Liver (tissue), 9 donors: ENCODE measurements around the gene SLC26A9. TPM values are rescaled to one million over a fixed set of nuclear protein-coding genes. Genes with fewer than 3 reads are reported as not detected.

ENCODE experiments used
- DNase-seq: peaks from one replicate; pipeline ENCODE4 v3.0.0-alpha.2; 2017; ENCODE audit warnings: low spot score
- H3K27ac ChIP-seq, 2 donors: one replicate each; pipeline ENCODE4 v1.7.0; 2013; ENCODE audit warnings: inconsistent platforms in 2 of 2, low read length in 2 of 2, control low read depth in 1 of 2, low read depth in 1 of 2, mild to moderate bottlenecking in 1 of 2
- H3K27me3 ChIP-seq, 4 donors: one replicate each; pipeline versions ENCODE4 v1.6.1 to v1.7.0; 2013; ENCODE audit warnings: low read length in 3 of 4, inconsistent platforms in 1 of 4, mild to moderate bottlenecking in 1 of 4, moderate library complexity in 1 of 4; ENCODE audit not compliant: control insufficient read depth in 4 of 4, insufficient read depth in 4 of 4
- H3K36me3 ChIP-seq, 4 donors: one replicate each; pipeline versions ENCODE4 v1.6.1 to v1.7.0; 2013; ENCODE audit warnings: low read length in 3 of 4, mild to moderate bottlenecking in 3 of 4, low read depth in 1 of 4, moderate library complexity in 1 of 4; ENCODE audit not compliant: control insufficient read depth in 4 of 4, insufficient read depth in 3 of 4
- H3K4me1 ChIP-seq, 4 donors: one replicate each; pipeline versions ENCODE4 v1.6.1 to v1.7.0; 2013; ENCODE audit warnings: low read length in 3 of 4, mild to moderate bottlenecking in 3 of 4, moderate library complexity in 1 of 4; ENCODE audit not compliant: control insufficient read depth in 4 of 4, insufficient read depth in 4 of 4
- H3K4me3 ChIP-seq, 3 donors: one replicate each; pipeline versions ENCODE4 v1.6.1 to v1.7.0; 2013; ENCODE audit warnings: low read length in 3 of 3, control low read depth in 1 of 3, low read depth in 1 of 3, mild to moderate bottlenecking in 1 of 3
- H3K9ac ChIP-seq, 2 donors: one replicate each; pipeline ENCODE4 v1.7.0; 2013; ENCODE audit warnings: low read length in 2 of 2, mild to moderate bottlenecking in 2 of 2, moderate library complexity in 2 of 2, control low read depth in 1 of 2, low read depth in 1 of 2
- H3K9me3 ChIP-seq, 4 donors: one replicate each; pipeline versions ENCODE4 v1.6.1 to v1.7.0; 2013; ENCODE audit warnings: low read length in 3 of 4; ENCODE audit not compliant: control insufficient read depth in 4 of 4
- EGR1 ChIP-seq, 2 donors: IDR thresholded peaks; 2 replicates each; pipeline ENCODE4 v1.6.1; 2016 to 2018; ENCODE audit warnings: antibody characterized with exemption in 2 of 2, low read depth in 2 of 2
- FOXA1 ChIP-seq: IDR thresholded peaks from 2 replicates; pipeline ENCODE4 v1.6.1; 2016; ENCODE audit warnings: antibody characterized with exemption
- FOXA2 ChIP-seq: IDR thresholded peaks from 2 replicates; pipeline ENCODE4 v1.6.1; 2016; ENCODE audit warnings: antibody characterized with exemption
- GABPA ChIP-seq, 2 donors: IDR thresholded peaks in 1 of 2; conservative IDR thresholded peaks in 1 of 2; 2 replicates each; pipeline ENCODE4 v1.6.1; 2016; ENCODE audit warnings: antibody characterized with exemption in 2 of 2, mild to moderate bottlenecking in 1 of 2, moderate library complexity in 1 of 2
- HNF4A ChIP-seq, 2 donors: conservative IDR thresholded peaks; 2 replicates each; pipeline ENCODE4 v1.6.1; 2016; ENCODE audit warnings: antibody characterized with exemption in 2 of 2, mild to moderate bottlenecking in 2 of 2
- HNF4G ChIP-seq: IDR thresholded peaks from 2 replicates; pipeline ENCODE4 v1.6.1; 2016; ENCODE audit warnings: antibody characterized with exemption
- JUND ChIP-seq, 2 donors: IDR thresholded peaks; 2 replicates each; pipeline ENCODE4 v1.6.1; 2016; ENCODE audit warnings: antibody characterized with exemption in 2 of 2
- NR2F2 ChIP-seq: IDR thresholded peaks from 2 replicates; pipeline ENCODE4 v1.6.1; 2016; ENCODE audit warnings: antibody characterized with exemption
- RXRA ChIP-seq, 2 donors: IDR thresholded peaks; 2 replicates each; pipeline ENCODE4 v1.6.1; 2017 to 2018; ENCODE audit warnings: antibody characterized with exemption in 2 of 2, mild to moderate bottlenecking in 1 of 2
- SP1 ChIP-seq: IDR thresholded peaks from 2 replicates; pipeline ENCODE4 v1.6.1; 2018; ENCODE audit warnings: antibody characterized with exemption, mild to moderate bottlenecking
- TAF1 ChIP-seq: conservative IDR thresholded peaks from 2 replicates; pipeline ENCODE4 v1.6.1; 2016; ENCODE audit warnings: antibody characterized with exemption, mild to moderate bottlenecking
- YY1 ChIP-seq: IDR thresholded peaks from 2 replicates; pipeline ENCODE4 v1.6.1; 2016; ENCODE audit warnings: antibody characterized with exemption, mild to moderate bottlenecking
- WGBS: extraction: QIAGEN DNeasy Blood & Tissue Kit; methylation state at CpG from one replicate; pipeline ENCODE4 v1.1.7; 2013; 5-methylcytosine and 5-hydroxymethylcytosine counted together
- polyA plus RNA-seq, 2 donors: library from polyadenylated mRNA; stranded (reverse) in 1 of 2; unstranded in 1 of 2; fragments of 200-250 nt in 1 of 2; fragments of >200 nt in 1 of 2; fragmentation: Nextera tagmentation in 1 of 2; extraction: Ambion mirVana in 1 of 2; gene quantifications; one replicate each; pipeline versions ENCODE4 v1.2.1 to v1.2.3, GENCODE V29; 2013 to 2015
- total RNA-seq, 2 donors: library from RNA; depleted of rRNA; stranded (reverse); fragments of >200 nt; gene quantifications; one replicate each; pipeline ENCODE4 v1.2.3, GENCODE V29; 2014
- TF ChIP-seq, protein P1 (sequence below): IDR thresholded peaks from 2 replicates; pipeline ENCODE4 v1.6.1; 2016; ENCODE audit warnings: antibody characterized with exemption, mild to moderate bottlenecking
- TF ChIP-seq, protein P2 (sequence below): IDR thresholded peaks from 2 replicates; pipeline ENCODE4 v1.6.1; 2016; ENCODE audit warnings: antibody characterized with exemption
- TF ChIP-seq, protein P3 (sequence below): IDR thresholded peaks from 2 replicates; pipeline ENCODE4 v1.6.1; 2016; ENCODE audit warnings: antibody characterized with exemption
- TF ChIP-seq, protein P4 (sequence below): fragments of 150-350 bp; IDR thresholded peaks from 2 replicates; pipeline ENCODE4 v1.5.1; 2017; ENCODE audit warnings: improper control_type of control experiment, low read depth, low read length; ENCODE audit not compliant: missing input control
- TF ChIP-seq, protein P5 (sequence below): IDR thresholded peaks from 2 replicates; pipeline ENCODE4 v1.6.1; 2016; ENCODE audit warnings: antibody characterized with exemption
- donor health status: healthy.
- donor health status: healthy.
- donor health status: healthy.
- donor health status: healthy.
- donor health status: healthy.

The SLC26A9 gene
- total and polyA plus RNA-seq, 4 donors: not detected

DNA sequence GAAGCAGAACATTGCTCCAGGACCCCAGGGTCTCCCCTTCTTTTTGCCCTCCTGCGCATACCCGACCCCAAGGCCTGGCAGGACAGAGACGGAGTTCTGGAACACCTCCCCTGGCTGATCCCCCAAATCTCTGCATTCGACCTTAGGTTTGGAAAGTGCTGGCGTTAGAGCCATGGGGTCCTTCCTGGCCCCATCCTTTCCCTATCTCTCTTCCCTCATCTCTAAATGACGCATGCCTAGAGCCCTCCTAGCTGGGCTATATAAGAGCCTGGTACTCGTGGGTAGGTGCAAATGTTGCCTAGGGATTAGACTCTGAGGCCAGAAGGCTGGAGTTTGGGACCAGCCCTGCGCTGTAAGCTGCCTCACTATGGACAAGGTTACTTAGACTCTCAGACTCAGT, 16.6 kb downstream of the SLC26A9 start:
- Histone ChIP-seq H3K27me3 (no peaks in the 10 kb centered on the region), H3K36me3 (no peaks in the 10 kb centered on the region), H3K9ac (no peak overlapping the region), H3K4me1 (no peaks in the 10 kb centered on the region), H3K9me3 (no peaks in the 10 kb centered on the region), H3K4me3 (no peak overlapping the region), H3K27ac (no peak overlapping the region)
- WGBS: 88% methylated on average over 8 of the region's 8 CpGs
- DNase-seq: no peak
- TF ChIP-seq, protein P1, sequence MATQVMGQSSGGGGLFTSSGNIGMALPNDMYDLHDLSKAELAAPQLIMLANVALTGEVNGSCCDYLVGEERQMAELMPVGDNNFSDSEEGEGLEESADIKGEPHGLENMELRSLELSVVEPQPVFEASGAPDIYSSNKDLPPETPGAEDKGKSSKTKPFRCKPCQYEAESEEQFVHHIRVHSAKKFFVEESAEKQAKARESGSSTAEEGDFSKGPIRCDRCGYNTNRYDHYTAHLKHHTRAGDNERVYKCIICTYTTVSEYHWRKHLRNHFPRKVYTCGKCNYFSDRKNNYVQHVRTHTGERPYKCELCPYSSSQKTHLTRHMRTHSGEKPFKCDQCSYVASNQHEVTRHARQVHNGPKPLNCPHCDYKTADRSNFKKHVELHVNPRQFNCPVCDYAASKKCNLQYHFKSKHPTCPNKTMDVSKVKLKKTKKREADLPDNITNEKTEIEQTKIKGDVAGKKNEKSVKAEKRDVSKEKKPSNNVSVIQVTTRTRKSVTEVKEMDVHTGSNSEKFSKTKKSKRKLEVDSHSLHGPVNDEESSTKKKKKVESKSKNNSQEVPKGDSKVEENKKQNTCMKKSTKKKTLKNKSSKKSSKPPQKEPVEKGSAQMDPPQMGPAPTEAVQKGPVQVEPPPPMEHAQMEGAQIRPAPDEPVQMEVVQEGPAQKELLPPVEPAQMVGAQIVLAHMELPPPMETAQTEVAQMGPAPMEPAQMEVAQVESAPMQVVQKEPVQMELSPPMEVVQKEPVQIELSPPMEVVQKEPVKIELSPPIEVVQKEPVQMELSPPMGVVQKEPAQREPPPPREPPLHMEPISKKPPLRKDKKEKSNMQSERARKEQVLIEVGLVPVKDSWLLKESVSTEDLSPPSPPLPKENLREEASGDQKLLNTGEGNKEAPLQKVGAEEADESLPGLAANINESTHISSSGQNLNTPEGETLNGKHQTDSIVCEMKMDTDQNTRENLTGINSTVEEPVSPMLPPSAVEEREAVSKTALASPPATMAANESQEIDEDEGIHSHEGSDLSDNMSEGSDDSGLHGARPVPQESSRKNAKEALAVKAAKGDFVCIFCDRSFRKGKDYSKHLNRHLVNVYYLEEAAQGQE: no peak
- TF ChIP-seq, protein P2, sequence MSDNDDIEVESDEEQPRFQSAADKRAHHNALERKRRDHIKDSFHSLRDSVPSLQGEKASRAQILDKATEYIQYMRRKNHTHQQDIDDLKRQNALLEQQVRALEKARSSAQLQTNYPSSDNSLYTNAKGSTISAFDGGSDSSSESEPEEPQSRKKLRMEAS: no peak
- TF ChIP-seq RXRA (IDR thresholded peaks at IDR 0.05) (no peak), EGR1 (IDR thresholded peaks at IDR 0.05; ENCODE audit: low read depth in 2 of 2) (no peak)

DNA sequence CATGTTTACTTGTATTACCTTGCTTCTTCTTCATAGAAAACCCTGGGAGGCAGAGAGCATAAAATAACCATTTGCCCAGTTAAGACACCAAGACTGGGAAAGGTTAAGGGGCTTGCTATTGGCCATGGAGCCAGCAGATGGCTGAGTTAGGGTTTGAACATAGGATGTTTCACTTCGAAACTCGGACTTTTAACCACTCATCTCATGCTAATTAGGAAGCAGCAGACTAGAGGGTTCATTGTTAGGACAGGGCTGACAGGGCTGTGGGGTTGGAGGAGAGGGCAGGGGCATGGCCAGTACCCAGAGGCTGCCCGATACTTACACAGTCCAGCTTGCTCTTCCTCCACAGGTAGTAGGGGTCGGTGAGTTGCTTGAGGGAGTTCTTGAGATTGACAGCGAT, 17.0 kb downstream of the SLC26A9 start:
- Histone ChIP-seq H3K9ac (no peak overlapping the region), H3K27me3 (no peaks in the 10 kb centered on the region), H3K4me1 (no peaks in the 10 kb centered on the region), H3K9me3 (no peaks in the 10 kb centered on the region), H3K36me3 (no peaks in the 10 kb centered on the region), H3K4me3 (no peak overlapping the region), H3K27ac (no peak overlapping the region)
- WGBS: 89% methylated on average over 5 of the region's 5 CpGs
- DNase-seq: no peak
- TF ChIP-seq, protein P1: no peak
- TF ChIP-seq FOXA1 (no peak), SP1 (no peak), GABPA (IDR thresholded peaks at IDR 0.05 in 1 of 2, conservative IDR thresholded peaks at IDR 0.05 in 1 of 2) (no peak)
- TF ChIP-seq, protein P3, sequence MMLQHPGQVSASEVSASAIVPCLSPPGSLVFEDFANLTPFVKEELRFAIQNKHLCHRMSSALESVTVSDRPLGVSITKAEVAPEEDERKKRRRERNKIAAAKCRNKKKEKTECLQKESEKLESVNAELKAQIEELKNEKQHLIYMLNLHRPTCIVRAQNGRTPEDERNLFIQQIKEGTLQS: no peak

DNA sequence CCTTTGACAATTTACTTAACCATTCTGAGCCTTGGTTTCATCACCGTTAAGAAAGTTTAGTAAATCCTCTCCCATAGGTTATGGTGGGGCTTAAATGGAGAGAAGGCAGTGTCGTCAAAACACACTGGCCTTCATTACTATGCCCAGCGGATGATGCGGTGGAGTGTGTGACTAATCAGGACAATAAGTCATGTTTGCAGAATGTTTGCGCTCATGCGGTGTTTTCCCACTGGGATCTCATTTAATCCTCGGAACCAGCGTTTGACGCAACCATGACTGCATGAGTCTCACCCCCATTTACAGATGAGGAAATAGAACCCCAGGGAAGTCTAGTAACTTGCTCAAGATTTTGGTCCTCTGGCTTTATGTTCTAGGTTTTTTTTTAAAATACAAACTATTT, 17.5 kb downstream of the SLC26A9 start:
- no peaks in the 10 kb centered on the region for H3K27me3 ChIP-seq
- DNase-seq: no peak
- no peak overlapping the region for H3K9ac ChIP-seq
- H3K4me3 ChIP-seq: no peak overlapping the region
- no peaks in the 10 kb centered on the region for H3K4me1 ChIP-seq
- 89% methylated on average over 9 of the region's 9 CpGs for WGBS
- H3K27ac ChIP-seq: no peak overlapping the region
- no peaks in the 10 kb centered on the region for H3K36me3 ChIP-seq
- H3K9me3 ChIP-seq: no peaks in the 10 kb centered on the region
- TF ChIP-seq FOXA2: no peak
- TF ChIP-seq, protein P4, sequence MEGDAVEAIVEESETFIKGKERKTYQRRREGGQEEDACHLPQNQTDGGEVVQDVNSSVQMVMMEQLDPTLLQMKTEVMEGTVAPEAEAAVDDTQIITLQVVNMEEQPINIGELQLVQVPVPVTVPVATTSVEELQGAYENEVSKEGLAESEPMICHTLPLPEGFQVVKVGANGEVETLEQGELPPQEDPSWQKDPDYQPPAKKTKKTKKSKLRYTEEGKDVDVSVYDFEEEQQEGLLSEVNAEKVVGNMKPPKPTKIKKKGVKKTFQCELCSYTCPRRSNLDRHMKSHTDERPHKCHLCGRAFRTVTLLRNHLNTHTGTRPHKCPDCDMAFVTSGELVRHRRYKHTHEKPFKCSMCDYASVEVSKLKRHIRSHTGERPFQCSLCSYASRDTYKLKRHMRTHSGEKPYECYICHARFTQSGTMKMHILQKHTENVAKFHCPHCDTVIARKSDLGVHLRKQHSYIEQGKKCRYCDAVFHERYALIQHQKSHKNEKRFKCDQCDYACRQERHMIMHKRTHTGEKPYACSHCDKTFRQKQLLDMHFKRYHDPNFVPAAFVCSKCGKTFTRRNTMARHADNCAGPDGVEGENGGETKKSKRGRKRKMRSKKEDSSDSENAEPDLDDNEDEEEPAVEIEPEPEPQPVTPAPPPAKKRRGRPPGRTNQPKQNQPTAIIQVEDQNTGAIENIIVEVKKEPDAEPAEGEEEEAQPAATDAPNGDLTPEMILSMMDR: no peak
- no peak for TF ChIP-seq RXRA (IDR thresholded peaks at IDR 0.05)
- TF ChIP-seq YY1: no peak
- TF ChIP-seq HNF4A (conservative IDR thresholded peaks at IDR 0.05): no peak
- TF ChIP-seq, protein P5, sequence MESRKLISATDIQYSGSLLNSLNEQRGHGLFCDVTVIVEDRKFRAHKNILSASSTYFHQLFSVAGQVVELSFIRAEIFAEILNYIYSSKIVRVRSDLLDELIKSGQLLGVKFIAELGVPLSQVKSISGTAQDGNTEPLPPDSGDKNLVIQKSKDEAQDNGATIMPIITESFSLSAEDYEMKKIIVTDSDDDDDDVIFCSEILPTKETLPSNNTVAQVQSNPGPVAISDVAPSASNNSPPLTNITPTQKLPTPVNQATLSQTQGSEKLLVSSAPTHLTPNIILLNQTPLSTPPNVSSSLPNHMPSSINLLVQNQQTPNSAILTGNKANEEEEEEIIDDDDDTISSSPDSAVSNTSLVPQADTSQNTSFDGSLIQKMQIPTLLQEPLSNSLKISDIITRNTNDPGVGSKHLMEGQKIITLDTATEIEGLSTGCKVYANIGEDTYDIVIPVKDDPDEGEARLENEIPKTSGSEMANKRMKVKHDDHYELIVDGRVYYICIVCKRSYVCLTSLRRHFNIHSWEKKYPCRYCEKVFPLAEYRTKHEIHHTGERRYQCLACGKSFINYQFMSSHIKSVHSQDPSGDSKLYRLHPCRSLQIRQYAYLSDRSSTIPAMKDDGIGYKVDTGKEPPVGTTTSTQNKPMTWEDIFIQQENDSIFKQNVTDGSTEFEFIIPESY: no peak
- no peak for TF ChIP-seq SP1
- TF ChIP-seq EGR1 (IDR thresholded peaks at IDR 0.05; ENCODE audit: low read depth in 2 of 2): no peak
- no peak for TF ChIP-seq JUND (IDR thresholded peaks at IDR 0.05)
- TF ChIP-seq NR2F2: no peak
- TF ChIP-seq TAF1: no peak
- no peak for TF ChIP-seq HNF4G
